ENCODE results near the gene RICTOR. TPM values are rescaled to one million over a fixed set of nuclear protein-coding genes. Genes with fewer than 3 reads are reported as not detected.

RICTOR gene
- total RNA-seq, 1 donor from 2014 or later = 41.3 TPM

DNA sequence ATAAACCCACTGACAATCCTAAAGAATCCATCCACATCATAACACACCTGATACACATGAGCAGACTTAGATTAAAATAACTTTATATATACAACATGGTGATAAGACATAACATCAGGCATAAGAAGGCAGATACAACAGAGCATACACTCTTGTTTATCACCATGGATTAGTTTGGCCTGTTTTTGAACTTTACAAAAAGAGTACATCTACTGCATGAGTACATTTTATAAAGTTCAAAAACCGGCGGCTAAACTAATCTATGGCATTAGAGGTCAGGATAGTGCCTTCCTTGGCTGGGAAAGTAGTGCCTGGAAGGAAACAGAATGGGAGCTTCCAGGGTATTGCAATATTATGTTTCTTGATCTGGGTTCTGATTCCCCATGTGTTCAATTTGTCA is 15.1 kb downstream of the RICTOR start:
- Histone ChIP-seq H3K4me1 (no peaks in the 10 kb centered on the region), H3K9me3 (ENCODE audit: low read depth) (no peaks in the 10 kb centered on the region), H3K79me2 (ENCODE audit: low read depth) (peaks cover 79% of the 10 kb centered on the region), H3K27ac (no peak overlapping the region), H4K20me1 (ENCODE audit: low read depth) (peaks cover 38% of the 10 kb centered on the region), H3K27me3 (no peaks in the 10 kb centered on the region), H3F3A (ENCODE audit: low read depth) (no peaks in the 10 kb centered on the region), H3K4me3 (no peak overlapping the region), H2AFZ (replicated peaks) (no peak overlapping the region), H3K9ac (no peak overlapping the region), H3K36me3 (no peaks in the 10 kb centered on the region), H3K4me2 (no peak overlapping the region)
- no peaks in the 10 kb centered on the region for H3K4me1 Mint-ChIP-seq
- no peaks in the 10 kb centered on the region for H3K9me3 Mint-ChIP-seq
- no peak overlapping the region for H3K4me3 Mint-ChIP-seq
- H3K27me3 Mint-ChIP-seq (ENCODE audit: insufficient read depth, low read depth) = no peaks in the 10 kb centered on the region
- DNase-seq (ENCODE audit: low spot score) = no peak
- H3K36me3 Mint-ChIP-seq = no peaks in the 10 kb centered on the region
- TF ChIP-seq EZH2phosphoT487 (IDR thresholded peaks at IDR 0.05) = no peak
- no peak for TF ChIP-seq EZH2 (IDR thresholded peaks at IDR 0.05)
- TF ChIP-seq, protein P1, sequence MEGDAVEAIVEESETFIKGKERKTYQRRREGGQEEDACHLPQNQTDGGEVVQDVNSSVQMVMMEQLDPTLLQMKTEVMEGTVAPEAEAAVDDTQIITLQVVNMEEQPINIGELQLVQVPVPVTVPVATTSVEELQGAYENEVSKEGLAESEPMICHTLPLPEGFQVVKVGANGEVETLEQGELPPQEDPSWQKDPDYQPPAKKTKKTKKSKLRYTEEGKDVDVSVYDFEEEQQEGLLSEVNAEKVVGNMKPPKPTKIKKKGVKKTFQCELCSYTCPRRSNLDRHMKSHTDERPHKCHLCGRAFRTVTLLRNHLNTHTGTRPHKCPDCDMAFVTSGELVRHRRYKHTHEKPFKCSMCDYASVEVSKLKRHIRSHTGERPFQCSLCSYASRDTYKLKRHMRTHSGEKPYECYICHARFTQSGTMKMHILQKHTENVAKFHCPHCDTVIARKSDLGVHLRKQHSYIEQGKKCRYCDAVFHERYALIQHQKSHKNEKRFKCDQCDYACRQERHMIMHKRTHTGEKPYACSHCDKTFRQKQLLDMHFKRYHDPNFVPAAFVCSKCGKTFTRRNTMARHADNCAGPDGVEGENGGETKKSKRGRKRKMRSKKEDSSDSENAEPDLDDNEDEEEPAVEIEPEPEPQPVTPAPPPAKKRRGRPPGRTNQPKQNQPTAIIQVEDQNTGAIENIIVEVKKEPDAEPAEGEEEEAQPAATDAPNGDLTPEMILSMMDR (IDR thresholded peaks at IDR 0.05) = no peak
- no peak overlapping the region for H3K27ac Mint-ChIP-seq

DNA sequence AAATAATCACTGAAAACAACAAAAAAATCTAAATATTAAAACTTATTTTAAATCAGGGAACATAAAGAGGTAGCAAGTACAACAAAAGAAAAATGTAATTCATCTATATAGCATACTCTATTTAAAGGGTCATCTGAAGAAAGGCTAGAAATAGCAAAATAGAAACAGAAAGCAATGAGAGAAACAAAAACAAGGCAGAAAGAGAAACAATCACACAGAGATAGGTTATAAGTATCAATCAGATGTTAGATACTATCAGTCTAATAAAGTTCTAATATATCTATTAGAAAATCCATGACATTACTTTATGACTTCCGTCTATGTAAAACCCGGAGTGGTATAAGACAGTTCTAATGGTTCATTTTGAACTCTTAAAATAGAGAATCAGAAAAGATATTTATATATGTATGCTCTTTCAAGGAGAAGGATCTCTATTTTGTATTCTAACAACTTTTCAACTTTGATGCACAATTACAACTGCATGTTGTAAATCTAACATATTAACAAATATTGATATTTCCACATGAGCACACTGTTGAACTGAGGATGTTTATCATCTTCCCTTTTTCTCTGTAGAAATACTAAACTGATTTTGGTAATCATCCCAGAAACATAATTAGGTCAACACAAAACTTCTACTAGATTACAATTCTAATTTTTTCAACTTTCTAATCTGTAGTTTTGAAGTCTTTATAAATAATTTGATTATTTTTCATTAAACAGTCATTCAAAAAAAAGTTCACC is 15.8 kb downstream of the RICTOR start:
- no peak overlapping the region for H3K4me3 ChIP-seq
- Mint-ChIP-seq H3K27ac (no peak overlapping the region), H3K4me1 (no peaks in the 10 kb centered on the region), H3K36me3 (no peaks in the 10 kb centered on the region), H3K4me3 (no peak overlapping the region), H3K9me3 (no peaks in the 10 kb centered on the region), H3K27me3 (ENCODE audit: insufficient read depth, low read depth) (no peaks in the 10 kb centered on the region)
- no peak overlapping the region for H3K9ac ChIP-seq
- H3K79me2 ChIP-seq (ENCODE audit: low read depth) = peaks cover 75% of the 10 kb centered on the region
- H3K9me3 ChIP-seq (ENCODE audit: low read depth) = no peaks in the 10 kb centered on the region
- no peaks in the 10 kb centered on the region for H3K4me1 ChIP-seq
- H3K36me3 ChIP-seq = no peaks in the 10 kb centered on the region
- no peak overlapping the region for H3K27ac ChIP-seq
- no peak overlapping the region for H3K4me2 ChIP-seq
- H3K27me3 ChIP-seq = no peaks in the 10 kb centered on the region
- no peak overlapping the region for H2AFZ ChIP-seq (replicated peaks)
- TF ChIP-seq EZH2 (IDR thresholded peaks at IDR 0.05) (no peak), EZH2phosphoT487 (IDR thresholded peaks at IDR 0.05) (no peak)
- TF ChIP-seq, protein P1 (IDR thresholded peaks at IDR 0.05) = no peak
- no peak for DNase-seq (ENCODE audit: low spot score)
- H3F3A ChIP-seq (ENCODE audit: low read depth) = no peaks in the 10 kb centered on the region
- H4K20me1 ChIP-seq (ENCODE audit: low read depth) = peaks cover 33% of the 10 kb centered on the region

DNA sequence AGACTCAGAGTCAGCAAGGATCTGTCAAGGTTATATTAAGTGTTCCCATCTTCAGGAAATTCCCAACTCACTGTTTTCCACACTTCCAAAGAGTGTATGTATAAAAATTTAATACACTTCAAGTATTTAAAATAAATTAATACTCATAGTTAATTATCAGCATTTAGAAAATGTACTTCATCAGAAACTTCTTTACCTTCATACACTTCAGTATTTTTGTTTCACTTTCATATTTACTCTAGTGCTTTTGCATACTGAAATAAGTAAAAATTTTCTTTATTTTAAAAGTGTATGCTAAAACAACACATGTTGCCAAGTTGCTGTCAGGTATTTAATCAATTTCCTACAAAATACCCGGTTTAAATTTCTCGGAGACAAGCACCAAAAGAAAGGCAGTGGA is 16.5 kb downstream of the RICTOR start:
- Histone ChIP-seq H3K9me3 (ENCODE audit: low read depth) (no peaks in the 10 kb centered on the region), H3K36me3 (no peaks in the 10 kb centered on the region), H3K9ac (no peak overlapping the region), H3K4me3 (no peak overlapping the region), H3K4me1 (no peaks in the 10 kb centered on the region), H4K20me1 (ENCODE audit: low read depth) (peaks cover 33% of the 10 kb centered on the region), H3K27ac (no peak overlapping the region), H3K79me2 (ENCODE audit: low read depth) (peaks cover 75% of the 10 kb centered on the region), H3K27me3 (no peaks in the 10 kb centered on the region), H3F3A (ENCODE audit: low read depth) (no peaks in the 10 kb centered on the region), H2AFZ (replicated peaks) (no peak overlapping the region), H3K4me2 (no peak overlapping the region)
- no peaks in the 10 kb centered on the region for H3K27me3 Mint-ChIP-seq (ENCODE audit: insufficient read depth, low read depth)
- no peak for DNase-seq (ENCODE audit: low spot score)
- H3K27ac Mint-ChIP-seq = no peak overlapping the region
- TF ChIP-seq EZH2 (IDR thresholded peaks at IDR 0.05) (no peak), EZH2phosphoT487 (IDR thresholded peaks at IDR 0.05) (no peak)
- TF ChIP-seq, protein P1 (IDR thresholded peaks at IDR 0.05) = no peak
- no peaks in the 10 kb centered on the region for H3K4me1 Mint-ChIP-seq
- no peaks in the 10 kb centered on the region for H3K9me3 Mint-ChIP-seq
- no peak overlapping the region for H3K4me3 Mint-ChIP-seq
- no peaks in the 10 kb centered on the region for H3K36me3 Mint-ChIP-seq

Measured in neural progenitor cell (in vitro differentiated cells).